ENCODE data around the gene MVD.
A peak's percentile ranks its signal among the peaks of the same experiment; 100 is the strongest.

Gene MVD

GRCh38 chr16:88700636-88701482 is 38.0 kb upstream of the MVD start:
- peak overlapping the region; percentile 46 for H3K4me3 ChIP-seq (ENCODE audit: low read depth, low read length)
- TF ChIP-seq CTCF (IDR thresholded peaks at IDR 0.05; ENCODE audit: borderline replicate concordance, insufficient read depth, low read depth, low read length): no peak

GRCh38 chr16:88700322-88700635 is 37.4 kb upstream of the MVD start:
- peak overlapping the region; percentile 46 for H3K4me3 ChIP-seq (ENCODE audit: low read depth, low read length)
- no peak for TF ChIP-seq CTCF (IDR thresholded peaks at IDR 0.05; ENCODE audit: borderline replicate concordance, insufficient read depth, low read depth, low read length)

- no peak overlapping the region for H3K4me3 ChIP-seq (ENCODE audit: low read depth, low read length)
- no peak for TF ChIP-seq CTCF (IDR thresholded peaks at IDR 0.05; ENCODE audit: borderline replicate concordance, insufficient read depth, low read depth, low read length)
Measured at GRCh38 chr16:88699180-88699579, 36.3 kb upstream of the MVD start.

GRCh38 chr16:88698646-88699045 is 35.8 kb upstream of the MVD start:
- no peak overlapping the region for H3K4me3 ChIP-seq (ENCODE audit: low read depth, low read length)

GRCh38 chr16:88697831-88698615 is 35.1 kb upstream of the MVD start:
- TF ChIP-seq CTCF (IDR thresholded peaks at IDR 0.05; ENCODE audit: borderline replicate concordance, insufficient read depth, low read depth, low read length): peak; percentile 40
- H3K4me3 ChIP-seq (ENCODE audit: low read depth, low read length): no peak overlapping the region

More at GRCh38 chr16:88698646-88699045, 35.8 kb upstream of the MVD start:
- TF ChIP-seq CTCF (IDR thresholded peaks at IDR 0.05; ENCODE audit: borderline replicate concordance, insufficient read depth, low read depth, low read length): no peak

- TF ChIP-seq CTCF (IDR thresholded peaks at IDR 0.05; ENCODE audit: borderline replicate concordance, insufficient read depth, low read depth, low read length): no peak
Measured at GRCh38 chr16:88697116-88697830, 34.4 kb upstream of the MVD start.

More at GRCh38 chr16:88697116-88697830, 34.4 kb upstream of the MVD start:
- no peak overlapping the region for H3K4me3 ChIP-seq (ENCODE audit: low read depth, low read length)

Data from GM12875 (cell line).